AG09319 (cell line): ENCODE measurements around the gene TBL1X.
"Not testable (repeated sequence)": the region's sequence is repeated elsewhere in the genome, so short reads cannot be mapped to it uniquely, and the experiment has no call there.

Experiments used
- DNase-seq: peaks from one replicate; pipeline ENCODE4 v3.0.0-alpha.2; 2010; ENCODE audit warnings: low read depth; ENCODE audit errors: extremely low read depth
- TF ChIP-seq, protein P1 (sequence below): IDR thresholded peaks from 2 replicates; pipeline ENCODE4 v1.5.1; 2011; ENCODE audit warnings: low read depth, mild to moderate bottlenecking, inconsistent platforms, low read length, moderate library complexity

TBL1X gene

DNA sequence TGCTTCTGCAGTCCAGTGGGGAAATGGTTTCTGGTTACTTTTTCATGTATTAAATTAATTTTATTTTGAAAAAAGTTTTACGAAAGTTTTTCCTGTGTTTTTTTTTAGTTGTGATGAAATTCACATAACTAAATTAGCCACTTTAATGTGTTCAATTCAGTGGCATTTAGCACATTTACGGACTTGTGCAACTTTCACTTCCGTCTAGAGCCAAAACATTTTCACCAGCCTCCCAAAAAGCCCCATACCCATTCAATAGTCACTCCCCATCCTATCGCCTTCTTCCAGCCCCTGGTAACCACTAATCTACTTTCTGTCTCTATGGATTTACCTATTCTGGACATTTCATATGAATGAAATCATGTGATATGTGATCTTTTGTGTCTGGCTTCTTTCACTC, 22.8 kb upstream of the TBL1X start:
- TF ChIP-seq, protein P1, sequence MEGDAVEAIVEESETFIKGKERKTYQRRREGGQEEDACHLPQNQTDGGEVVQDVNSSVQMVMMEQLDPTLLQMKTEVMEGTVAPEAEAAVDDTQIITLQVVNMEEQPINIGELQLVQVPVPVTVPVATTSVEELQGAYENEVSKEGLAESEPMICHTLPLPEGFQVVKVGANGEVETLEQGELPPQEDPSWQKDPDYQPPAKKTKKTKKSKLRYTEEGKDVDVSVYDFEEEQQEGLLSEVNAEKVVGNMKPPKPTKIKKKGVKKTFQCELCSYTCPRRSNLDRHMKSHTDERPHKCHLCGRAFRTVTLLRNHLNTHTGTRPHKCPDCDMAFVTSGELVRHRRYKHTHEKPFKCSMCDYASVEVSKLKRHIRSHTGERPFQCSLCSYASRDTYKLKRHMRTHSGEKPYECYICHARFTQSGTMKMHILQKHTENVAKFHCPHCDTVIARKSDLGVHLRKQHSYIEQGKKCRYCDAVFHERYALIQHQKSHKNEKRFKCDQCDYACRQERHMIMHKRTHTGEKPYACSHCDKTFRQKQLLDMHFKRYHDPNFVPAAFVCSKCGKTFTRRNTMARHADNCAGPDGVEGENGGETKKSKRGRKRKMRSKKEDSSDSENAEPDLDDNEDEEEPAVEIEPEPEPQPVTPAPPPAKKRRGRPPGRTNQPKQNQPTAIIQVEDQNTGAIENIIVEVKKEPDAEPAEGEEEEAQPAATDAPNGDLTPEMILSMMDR = no peak
- no peak for DNase-seq

DNA sequence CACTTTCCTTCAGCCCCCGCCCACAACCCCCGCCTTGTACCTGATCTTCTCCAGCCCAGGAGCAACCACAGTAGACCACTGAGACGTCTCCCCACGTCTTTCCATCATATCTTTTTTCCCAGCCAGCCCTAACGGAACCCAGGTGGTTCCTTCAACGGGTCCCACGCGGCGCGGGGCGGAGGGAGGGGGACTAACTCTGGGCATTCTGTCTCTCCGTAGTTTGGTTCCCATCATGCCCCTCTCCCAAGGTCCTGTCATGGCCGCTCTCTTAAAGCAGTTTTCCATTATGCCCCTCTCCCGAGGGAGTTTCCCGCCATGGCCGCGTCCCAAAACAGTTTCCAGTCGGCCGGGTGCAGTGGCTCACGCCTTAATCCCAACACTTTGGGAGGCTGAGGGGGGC, 21.5 kb upstream of the TBL1X start:
- TF ChIP-seq, protein P1 = no peak
- no peak for DNase-seq

DNA sequence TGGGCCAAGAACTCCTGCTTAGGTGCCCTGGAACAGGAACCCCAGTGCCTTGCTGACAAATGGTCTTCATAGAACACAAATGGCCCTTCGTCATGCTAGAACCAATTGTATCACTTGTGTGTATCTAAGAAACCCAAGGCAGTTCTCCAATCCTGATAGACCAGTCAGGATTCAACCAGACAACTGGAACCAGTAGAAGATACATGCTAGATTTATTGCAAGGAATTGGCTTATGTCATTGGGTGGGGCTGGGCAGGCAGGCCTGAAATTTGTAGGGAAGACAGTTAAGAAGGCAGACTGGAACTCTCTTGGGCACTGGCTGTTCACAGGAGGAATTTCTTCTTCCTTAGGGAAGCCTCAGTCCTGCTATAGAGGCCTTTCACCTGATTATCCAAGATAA, 17.0 kb upstream of the TBL1X start:
- TF ChIP-seq, protein P1 = no peak
- DNase-seq = no peak

DNA sequence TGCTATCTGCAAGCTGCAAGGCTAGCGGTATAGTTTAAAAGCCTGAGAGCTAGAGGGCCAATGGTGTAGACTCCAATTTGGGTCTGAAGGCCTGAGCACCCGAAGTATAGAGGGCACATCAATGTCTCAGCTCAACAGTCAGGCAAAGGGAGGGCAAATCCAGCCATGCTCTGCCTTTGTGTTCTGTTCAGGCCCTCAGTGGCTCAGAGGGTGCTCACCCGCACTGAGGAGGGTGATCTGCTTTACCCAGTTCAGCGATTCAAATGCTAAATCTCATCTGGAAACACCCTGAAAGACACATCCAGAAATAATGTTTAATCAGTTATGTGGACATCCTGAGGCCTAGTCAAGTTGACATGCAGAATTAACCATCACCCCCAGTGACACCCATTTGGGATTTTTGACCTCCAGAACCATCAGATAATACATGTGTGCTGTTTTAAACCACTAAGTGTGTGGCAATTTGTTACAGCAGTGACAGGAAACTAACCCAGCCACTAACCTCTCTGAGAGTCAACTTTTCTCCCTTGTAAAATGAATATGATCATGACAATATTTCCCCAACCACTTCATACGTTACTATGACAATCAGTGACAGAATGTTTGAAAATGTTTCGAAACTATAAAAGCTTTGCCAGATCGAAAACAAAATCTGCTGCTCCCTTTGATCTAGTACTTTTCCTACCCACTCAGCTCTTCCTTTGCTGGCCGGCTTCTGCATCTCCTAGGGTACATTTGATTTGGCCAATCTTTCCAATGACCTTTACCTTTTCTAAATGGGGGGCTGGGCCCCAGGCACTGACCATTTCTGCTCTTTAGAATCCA, 8.4 kb upstream of the TBL1X start:
- no peak for DNase-seq
- TF ChIP-seq, protein P1 = no peak

DNA sequence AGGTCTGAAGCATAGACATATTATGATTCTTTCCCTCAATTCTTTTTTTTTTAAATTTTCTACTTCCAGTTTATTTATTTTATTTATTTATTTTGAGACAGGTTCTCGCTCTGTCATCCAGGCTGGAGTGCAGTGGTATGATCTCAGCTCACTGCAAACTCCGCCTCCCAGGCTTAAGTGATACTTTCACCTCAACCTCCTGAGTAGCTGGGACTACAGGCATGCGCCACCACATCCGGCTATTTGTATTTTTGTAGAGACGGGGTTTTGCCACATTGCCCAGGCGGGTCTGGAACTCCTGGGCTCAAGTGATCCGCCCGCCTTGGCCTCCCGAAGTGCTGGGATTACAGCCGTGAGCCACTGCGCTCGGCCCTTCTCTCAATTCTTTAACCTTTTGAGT, 6.8 kb upstream of the TBL1X start:
- DNase-seq = not testable (repeated sequence)

DNA sequence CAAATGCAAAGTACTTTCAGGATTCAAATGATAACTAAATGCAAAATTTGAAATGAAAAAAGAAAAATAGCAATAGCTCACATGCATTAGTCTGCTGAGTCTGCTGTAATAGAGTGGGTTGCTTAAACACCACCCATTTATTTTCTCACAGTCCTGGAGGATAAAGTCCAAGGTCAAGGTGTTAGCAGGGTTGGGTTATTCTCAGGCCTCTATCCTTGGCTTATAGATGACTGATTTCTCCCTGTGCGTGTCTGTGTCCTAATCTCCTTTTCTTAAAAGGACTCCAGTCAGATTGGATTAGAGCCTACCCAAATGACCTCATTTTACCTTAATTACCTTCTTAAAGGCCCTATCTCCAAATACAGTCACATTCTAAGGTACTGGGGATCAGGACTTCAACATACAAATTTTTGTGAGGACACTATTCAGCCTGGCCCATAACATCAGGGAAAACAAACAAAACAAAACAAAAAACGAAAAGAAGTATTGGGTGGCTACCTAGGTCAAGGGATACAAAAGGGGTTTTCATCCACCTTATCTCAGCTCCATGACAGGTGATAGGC, 6.3 kb upstream of the TBL1X start:
- TF ChIP-seq, protein P1 = no peak
- DNase-seq = no peak

DNA sequence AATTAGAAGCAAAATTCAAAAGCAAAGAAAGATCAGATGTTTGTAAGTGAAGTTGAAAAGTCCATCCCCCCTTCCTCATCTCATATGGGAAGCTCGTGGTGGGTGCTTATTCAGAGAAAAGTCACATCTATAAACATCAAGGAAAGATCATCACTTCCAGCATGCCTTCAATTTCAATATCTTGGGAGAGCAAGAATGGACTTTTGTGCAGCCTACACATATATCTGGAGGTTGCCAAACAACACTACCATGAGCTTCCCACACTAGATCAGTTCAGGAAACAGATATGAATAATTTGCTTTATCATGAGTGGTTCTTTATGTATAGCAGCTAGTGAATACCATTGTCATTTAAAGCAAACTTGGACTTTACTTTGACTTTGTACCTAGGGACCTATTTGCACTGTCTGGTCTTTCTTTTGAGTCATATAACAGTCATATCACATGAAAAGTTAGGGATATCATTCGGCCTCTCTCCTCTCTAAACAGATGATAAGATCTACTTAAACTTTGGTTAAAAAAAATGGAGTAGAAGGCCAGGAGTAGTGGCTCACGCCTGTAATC, 5.6 kb upstream of the TBL1X start:
- TF ChIP-seq, protein P1 = no peak

More for the DNA sequence above, 5.6 kb upstream of the TBL1X start:
- no peak for DNase-seq
